Urothelium cell line (cell line): Measurements from ENCODE around the gene HMGN4.

Source experiments
- DNase-seq: peaks from one replicate; pipeline ENCODE4 v3.0.0; 2011; ENCODE audit warnings: low spot score, mixed read lengths
- FAIRE-seq: peaks from 2 replicates; lab custom pipeline; 2011; peaks lifted over from hg19 to GRCh38; lab: Jason Lieb, UNC

HMGN4 gene

GRCh38 chr6:26576407-26576843 is 38.3 kb downstream of the HMGN4 start:
- FAIRE-seq (no peak), DNase-seq (no peak)

DNA sequence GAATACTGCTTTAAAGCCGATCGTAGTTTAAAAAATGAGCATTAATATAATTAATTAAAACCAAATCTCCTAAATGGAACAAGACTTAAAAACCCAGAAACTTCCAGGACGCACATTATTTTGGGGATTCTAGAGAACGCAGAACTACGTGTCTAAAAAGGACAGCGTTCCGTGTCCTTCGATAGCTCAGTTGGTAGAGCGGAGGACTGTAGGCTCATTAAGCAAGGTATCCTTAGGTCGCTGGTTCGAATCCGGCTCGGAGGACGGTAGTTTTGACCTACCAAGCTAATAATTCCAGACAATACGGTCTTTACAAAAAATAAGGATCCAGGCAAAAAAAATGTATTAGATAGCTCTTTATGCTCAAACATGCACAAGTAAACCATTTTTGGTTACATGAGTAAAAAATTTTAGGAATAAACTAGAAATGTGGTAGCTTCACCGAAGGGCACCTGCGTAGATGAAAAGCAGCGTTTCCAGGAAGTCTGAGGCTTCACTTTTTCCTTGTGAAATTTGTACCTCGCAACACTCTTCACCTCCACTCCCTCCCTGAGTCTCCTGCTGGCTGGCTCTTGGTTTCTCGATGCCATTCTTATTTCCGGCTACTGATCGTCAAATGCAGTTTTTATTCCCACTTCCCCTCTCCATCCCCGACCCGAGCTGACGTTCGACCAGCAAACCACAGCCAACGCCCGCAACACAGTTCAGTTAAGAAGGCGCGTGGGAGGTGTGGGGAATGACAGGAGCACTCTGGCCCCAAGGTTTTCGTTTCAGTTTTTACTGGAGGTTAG is 39.0 kb downstream of the HMGN4 start:
- FAIRE-seq (no peak), DNase-seq (no peak)

DNA sequence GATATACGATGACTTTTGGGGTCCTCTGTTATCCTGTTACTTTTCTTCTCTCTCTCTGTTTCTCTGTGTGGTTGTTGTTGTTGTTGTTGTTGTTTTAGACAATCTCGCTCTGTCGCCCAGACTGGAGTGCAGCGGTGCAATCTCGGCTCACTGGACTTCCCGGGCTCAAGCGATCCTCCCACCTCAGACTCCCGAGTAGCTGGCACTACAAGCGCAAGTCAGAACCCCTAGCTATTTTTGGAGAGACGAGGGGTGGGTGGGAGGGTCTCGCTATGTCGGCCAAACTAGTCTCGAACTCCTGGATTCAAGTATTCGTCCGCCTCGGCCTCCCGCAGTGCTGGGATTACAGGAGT is 39.5 kb downstream of the HMGN4 start:
- DNase-seq (no peak), FAIRE-seq (no peak)

GRCh38 chr6:26578279-26578678 is 40.1 kb downstream of the HMGN4 start:
- DNase-seq (no peak), FAIRE-seq (no peak)

GRCh38 chr6:26578741-26579140 is 40.6 kb downstream of the HMGN4 start:
- FAIRE-seq = no peak
- DNase-seq = no peak

GRCh38 chr6:26581164-26581915 is 43.2 kb downstream of the HMGN4 start:
- DNase-seq (no peak), FAIRE-seq (no peak)

- no peak for DNase-seq
- FAIRE-seq = no peak
Measured at GRCh38 chr6:26588965-26589364, 50.8 kb downstream of the HMGN4 start.

DNA sequence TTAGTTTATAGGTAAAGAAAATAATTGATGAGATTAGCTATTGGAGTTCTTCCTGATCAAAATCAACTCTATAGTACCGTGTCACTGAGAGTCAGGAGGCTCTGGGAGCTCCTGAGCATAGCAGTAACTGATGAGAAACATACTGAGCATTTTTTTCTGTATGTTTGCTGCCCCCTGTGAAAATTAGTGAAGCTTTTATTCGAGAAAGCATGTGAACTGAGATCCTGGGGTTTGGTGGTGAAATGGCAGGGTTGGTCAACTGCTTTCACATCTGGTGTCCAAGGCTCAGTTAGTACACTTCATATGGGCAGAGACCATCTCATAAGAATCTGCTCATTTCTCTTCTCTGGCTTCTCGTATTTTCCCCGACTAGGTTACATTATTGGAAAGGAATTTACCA is 54.5 kb downstream of the HMGN4 start:
- DNase-seq (no peak), FAIRE-seq (no peak)

GRCh38 chr6:26593278-26594130 is 55.3 kb downstream of the HMGN4 start:
- DNase-seq (no peak), FAIRE-seq (no peak)

- DNase-seq (no peak), FAIRE-seq (no peak)
Measured at GRCh38 chr6:26594131-26594498, 55.9 kb downstream of the HMGN4 start.

DNA sequence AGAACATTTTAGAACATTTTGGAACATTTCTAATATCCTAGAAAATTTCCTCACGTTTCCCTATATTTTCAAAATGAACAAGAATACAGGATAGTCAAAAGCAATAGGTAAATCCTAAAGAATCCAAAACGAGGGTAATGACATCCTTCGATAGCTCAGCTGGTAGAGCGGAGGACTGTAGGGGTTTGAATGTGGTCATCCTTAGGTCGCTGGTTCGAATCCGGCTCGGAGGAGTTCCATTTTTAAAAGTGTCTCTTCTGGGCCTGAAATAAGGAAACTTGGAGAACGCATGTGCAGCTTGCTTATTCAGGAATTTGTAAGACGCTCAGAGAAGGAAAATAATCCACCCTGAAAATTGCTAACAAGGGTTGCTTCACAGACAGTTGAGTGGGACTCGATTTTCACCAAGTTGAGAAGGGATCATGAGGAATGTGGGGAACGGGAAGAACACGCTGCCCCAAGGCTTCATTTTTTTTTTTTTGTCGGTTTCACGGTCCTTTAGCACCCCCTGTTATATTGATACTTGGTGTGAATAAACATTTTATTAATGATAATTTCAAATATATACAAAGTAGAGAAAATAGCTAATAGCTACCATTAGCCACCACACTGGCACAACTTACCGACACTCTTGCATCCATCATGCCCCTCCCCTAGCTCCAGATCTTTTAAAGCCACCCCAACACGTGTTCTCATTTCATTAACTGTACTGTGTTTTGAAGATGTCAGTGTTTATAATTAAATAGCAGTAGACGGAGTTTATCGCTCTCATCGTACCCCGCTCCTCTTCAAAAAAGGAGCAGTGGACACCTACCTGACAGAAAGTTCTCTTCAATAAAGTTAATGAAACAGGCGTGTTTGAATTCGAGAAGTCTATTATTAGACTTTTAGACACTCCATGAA is 56.8 kb downstream of the HMGN4 start:
- no peak for DNase-seq
- no peak for FAIRE-seq

- FAIRE-seq = no peak
- DNase-seq = peak; percentile 81
Measured at GRCh38 chr6:26595669-26596269, 57.6 kb downstream of the HMGN4 start.
